HPDE6-E6E7 (cell line): ENCODE results near the gene SERGEF.

Source experiments
- DNase-seq: peaks from one replicate; pipeline ENCODE4 v3.0.0; 2011; ENCODE audit warnings: missing footprints; ENCODE audit errors: extremely low spot score

Gene SERGEF

DNA sequence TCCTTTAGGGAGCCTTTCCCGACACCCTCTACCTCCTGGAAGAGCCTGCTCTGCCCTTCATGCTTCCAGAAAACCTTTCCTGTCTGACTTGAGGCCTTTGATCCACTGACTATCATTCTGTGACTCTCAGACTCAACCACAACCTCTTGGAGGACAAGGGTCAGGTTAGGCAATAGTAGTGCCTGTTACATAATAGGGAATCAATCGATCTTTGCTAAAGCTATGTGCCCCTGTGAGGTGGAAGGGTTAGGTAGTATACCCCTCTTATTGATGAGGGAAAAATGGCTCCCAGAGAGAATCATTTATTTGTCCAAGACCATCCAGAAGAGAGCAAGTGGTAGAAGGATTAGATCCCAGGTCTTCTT lies 262.1 kb downstream of the SERGEF start:
- no peak for DNase-seq

DNA sequence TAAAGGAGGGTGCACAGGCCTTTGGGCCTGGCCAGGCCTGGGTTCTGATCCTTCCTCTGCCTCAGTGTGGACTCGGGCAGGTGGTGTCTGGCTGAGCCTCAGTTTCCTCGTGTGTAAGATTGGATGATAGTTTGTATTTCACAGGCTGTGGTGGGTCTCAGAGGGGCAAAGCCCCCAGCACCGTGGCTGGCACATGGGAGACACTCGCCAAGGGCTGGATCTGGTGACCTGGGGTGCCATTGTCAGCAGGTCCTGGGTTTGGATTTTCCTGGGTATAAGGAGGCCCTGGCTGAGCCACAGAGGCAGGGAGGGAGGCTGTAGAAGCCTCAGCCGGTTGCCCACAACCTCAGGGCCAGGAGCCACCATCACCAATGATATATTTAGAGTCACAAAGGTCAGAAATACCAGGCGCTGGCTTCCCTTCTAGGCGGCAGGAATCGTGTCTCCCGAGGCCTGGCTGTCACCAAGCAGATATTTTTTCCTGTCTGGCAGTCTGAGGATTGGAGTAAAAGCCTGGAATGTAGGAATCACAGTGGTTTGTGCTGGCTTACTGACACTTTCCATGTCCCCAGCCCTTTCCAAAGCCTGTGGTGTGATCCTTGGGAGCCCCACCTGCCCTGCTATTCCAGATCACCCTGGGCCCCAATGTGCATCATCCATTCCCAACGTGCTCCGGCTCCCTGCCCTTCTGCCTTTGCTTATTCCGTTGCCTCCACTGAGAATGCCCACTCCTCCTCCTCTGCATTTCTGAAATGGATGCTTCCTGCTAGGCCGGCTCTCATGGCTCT lies 262.6 kb downstream of the SERGEF start:
- DNase-seq: no peak

DNA sequence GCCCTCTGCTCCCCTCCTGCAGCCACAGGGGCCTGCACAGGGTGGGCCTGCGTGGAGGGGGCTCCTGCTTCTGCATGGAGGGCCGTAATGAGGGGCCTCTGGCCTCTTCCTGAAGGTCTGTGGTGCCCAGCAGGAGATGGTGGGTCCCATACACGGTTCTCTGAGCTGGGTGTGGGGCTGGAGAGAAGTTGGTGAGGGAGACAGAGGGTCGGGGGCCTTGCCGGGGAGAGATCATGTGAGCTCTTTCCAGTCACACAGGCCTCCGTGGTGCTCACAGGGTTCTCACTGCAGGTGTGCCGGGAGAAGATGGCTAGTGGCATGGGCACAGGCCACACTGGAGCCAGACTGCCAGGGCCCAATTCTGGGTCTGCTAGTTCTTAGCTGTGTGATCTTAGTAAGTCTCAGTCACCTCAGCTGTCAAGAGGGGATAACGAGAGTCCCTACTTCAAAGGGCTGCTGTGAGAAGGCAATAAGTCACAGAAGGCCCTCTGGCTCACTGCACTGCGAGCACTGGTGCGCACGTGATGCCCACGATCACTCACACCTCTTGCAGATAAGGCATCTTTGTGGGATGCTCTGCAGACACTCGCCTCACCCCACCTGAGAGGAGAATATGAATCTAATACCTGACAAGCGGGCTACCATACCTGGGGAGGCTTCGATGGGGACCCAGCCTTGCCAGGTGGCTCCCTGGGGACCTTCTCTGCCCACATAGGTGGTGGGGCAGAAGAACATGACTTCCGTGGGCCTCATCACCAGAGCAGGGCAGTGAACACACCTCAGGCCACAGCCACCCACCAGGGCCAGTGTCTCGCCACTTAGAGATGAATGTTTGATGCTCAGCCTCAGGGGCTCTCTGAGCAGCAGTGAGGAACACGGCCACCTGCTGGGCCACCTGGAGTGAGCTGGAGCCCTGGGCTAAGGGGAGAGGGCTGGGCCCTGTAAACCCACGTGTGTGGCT lies 263.8 kb downstream of the SERGEF start:
- no peak for DNase-seq

DNA sequence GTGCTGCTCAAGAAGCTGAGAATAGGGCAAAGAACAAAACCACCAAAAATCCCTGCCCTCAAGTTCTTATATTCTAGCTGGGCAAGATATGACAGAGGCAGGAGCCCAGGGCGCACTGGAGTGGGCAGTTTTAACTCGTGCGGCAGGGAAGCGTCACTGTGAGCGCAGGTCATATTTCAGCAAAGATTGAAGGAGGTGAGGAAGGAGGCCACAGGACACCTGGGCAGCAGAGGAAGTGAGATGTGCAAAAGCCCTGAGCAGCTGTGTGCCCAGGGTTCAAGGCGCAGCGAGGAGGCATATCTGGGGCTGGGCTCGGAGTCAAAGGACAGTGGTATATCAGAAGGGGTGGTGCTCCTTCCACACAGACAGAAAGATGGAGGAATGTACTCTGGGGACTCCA lies 264.8 kb downstream of the SERGEF start:
- no peak for DNase-seq

DNA sequence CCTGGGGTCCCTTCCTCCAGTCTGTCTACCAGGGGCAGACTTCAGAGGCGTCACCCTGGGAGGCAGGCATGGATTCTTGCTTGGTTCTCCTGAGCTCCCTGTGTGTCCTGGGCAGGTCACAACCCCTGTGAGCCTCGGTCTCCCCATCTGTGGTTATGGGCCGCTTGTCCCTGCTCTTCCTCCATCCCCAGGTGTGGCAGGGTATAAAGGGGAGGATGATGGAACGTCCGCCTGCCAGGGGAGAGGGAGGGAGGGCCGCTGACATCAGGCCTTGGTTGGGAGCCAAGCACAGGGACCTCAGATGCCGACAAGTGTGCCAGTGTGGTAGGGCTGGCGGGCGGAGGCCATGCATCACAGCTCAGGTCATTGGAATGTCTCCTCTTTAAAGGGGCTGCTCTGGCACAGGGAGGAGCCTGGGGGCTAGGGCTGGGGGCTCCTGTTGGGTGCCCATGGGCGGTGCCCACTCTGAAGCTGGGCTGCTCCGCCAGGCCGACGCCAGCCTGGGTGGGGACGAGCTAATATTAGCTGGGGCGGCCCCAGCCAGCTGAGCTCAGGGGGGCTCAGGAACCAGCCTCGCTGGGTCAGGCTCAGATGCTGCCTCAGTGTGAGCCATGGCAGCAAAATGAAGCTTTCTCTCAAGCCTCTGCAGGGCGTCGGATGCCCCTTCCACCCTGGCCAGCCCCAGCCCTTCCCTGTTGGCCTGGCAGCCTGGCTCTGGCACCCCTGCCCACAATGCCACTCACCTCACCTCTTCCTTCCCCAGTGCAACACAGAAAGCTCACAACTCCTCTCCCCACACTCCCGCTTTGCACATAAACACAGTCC lies 265.5 kb downstream of the SERGEF start:
- no peak for DNase-seq

DNA sequence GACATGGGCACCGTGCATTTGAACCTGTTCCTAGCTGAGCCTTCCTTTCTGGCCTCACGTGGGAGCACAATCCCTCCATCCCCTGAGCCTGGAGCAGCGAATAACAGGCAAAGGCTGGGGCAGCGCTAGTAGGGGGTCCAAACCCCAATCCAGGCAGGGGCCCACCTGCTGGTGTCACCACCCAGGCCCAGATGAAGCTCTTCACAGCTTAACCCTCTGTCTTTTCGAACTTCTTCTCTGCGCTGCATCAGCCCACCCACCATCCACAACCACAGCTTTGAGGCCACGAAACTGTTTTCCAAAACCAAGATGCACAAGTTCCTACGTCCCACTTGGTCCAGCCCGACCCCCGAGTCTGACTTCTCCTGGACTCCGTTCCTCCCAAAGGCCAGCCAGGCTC lies 266.8 kb downstream of the SERGEF start:
- DNase-seq: no peak

DNA sequence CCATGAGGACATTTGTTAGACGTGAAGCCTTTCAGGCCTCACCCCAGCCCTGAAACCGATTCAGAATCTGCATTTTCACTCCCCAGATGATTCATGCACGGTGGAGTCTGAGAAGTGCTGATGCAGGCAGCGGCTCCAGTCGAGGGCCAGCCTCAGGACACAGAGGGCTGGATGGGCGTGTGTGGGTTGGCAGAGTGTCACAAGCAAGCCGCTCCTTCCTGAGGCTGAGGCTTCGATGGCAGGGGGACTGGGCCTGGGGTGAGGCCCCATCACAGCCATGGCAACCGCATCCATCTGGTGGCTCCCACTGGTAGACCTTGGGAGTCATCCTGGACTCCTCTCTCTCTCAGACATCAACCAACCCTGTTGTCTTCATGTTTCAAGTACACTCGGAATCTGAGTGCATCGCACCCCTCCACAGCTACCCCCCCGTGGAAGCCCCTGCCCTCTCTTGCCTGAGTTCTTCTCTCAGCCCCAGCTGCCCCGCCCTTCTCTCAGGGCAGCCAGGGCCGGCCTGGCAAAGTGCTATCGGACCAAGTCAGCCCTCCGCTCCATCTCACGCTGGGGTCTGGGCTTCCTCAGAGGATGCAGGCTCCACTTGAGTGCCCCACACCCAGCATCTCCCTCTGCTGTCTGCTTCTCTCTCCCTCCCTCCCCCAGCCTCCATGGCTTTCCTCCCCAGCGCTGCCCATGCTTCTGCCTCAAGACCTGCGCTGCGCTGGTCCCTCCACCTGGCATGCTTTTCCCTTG lies 267.6 kb downstream of the SERGEF start:
- DNase-seq: no peak

DNA sequence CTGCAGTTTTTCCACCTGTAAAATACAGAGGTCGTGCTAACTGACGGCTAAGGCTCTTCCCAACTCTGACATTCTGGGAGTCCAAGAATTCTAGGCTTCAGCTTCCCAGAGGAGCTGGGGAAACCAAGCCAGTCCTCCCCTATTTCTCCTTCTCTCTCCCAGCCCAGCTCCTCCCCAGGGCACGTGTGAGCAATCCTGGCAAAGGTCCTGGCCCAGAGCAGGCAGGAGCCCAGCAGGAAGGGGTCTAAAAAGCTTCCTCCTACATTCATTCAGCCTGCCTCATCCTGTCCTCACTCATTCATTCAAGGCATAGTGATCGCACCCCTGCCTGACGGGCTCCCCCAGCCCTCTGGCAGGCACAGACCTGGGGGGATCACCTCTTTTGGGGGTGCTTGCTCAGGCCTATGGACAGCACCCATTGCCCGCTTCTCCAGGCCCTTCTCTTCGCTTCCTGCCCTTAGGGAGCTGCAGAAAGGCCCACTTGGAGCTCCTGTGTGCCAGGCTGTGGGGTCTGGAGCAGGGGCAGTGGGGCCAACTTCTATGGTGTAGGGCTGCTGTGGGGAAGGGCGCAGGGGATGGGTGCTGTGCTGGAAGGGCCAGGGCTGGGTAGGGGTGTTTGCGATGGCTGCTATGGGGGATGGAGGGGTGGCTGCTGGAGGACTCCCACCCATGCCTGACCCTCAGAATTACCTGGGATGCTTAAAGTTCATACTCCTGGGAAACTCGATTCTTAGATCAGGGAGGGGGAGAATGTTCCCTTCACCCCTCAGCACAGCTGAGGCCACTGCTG lies 268.5 kb downstream of the SERGEF start:
- DNase-seq: no peak

DNA sequence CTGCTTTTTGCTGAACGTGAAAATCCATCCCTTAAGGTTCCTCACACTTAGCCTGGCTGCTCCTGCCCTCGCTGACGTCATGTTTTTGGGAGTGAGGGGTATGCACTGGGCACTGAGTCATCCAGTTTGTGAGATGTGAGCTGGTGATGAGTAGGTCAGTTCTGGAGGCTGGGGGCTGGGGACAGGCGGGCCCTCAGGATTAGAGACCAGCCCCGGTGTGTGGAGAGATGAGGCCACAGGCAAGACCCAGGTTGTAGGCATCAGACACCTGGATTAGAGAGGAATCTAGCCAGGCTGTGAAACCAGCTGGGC lies 269.1 kb downstream of the SERGEF start:
- no peak for DNase-seq

DNA sequence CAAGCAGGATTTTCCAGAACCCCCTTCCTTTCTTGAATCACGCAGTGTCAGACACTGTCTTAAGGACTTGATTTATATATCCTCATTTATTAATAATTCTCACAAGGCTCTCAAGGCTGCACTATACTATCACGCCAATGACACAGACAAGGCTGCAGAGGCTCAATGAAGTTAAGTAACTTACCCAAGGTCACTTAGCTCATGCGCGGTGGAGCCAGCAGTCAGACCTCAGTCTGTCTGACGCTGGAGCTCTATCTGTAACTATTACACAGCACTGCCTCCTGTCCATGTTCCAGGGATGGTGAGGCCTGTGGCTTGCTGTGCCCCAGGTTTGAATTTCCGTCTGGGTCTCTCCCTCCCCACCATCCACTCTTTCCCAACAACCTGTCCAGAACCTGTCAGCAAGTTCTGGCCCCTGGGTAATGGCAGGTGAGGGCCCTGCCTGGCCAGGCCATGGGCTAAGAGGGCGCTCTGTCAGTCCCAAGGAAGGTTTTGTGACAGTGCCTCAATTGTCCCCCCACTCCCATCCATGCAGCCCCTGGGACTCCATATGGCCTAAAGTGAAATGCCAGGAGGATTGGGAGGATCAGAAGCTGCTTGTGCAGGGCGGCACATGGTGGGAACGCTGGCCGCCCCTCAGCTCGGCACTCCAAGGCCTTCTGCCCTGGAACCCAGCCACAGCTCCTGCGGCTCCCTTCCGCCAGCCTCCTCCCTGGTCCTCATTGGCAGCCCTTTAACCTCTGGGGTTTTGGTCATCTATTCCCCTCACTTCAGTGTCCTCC lies 269.6 kb downstream of the SERGEF start:
- DNase-seq: no peak

DNA sequence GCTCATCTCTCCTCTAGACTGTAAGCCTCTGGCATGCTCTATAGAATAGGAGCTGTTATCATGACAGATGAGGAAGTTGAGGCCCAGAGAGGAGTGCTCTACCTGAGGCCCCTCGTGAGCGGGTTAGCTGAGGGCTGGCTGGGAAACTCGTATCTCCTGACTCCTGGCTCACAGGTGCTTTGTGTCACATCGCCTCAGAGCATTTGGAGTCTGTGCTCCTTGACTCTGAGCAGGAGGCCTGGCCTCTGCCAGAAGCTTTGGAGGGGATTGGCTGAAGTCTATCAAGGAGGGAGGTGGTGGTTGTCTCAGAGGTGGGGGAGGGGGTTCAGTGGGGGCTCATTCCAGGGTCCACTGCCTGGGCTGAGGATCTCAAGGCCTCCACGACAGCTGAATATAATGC lies 270.8 kb downstream of the SERGEF start:
- DNase-seq: no peak

DNA sequence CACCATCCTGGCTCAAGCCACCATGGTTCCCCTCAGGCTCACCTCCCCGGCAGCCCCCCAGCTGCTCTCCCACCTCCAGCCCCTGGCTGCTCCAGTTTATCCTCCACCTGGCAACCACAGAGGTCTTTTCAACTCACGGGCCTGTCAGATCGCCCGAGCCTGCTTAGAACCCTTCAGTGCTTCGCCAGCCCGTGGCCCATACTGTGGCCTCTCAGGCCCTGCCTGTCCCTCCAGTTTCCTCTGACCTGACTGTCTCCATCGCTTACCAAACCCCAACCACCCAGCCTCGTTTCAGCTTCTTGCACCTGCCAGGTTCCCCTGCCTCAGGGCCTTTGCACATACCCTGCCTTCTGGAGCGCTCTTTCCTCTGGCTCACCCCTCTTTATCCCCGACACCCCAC lies 271.4 kb downstream of the SERGEF start:
- DNase-seq: no peak

DNA sequence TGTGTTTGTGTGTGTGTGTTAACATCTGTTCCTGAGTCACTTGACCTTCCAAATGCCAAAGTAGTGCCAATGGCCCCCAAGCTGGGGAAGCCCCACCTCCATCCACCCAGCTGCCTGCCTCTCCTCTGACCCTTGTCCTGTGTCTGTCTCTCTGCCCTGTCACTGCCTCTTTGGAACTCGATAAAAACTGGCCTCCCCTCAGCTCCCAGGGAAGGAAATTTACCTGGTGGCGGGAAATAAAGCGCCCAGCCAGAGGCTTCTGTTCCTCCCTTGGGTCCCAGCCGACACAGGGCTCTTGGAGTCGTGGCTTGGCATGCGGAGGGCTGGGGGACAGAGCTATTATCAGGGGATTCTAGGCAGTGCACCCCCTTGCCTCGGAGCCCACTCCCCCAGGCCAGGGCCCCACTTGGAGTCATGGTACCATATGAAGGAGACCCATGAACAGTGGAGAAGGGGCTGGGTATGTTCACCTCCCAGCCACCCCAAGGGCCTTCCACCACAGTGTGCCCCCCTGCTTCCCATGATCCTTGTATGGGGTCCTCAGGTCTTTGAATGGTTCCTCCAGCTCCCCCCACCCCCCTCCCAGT lies 272.1 kb downstream of the SERGEF start:
- no peak for DNase-seq

DNA sequence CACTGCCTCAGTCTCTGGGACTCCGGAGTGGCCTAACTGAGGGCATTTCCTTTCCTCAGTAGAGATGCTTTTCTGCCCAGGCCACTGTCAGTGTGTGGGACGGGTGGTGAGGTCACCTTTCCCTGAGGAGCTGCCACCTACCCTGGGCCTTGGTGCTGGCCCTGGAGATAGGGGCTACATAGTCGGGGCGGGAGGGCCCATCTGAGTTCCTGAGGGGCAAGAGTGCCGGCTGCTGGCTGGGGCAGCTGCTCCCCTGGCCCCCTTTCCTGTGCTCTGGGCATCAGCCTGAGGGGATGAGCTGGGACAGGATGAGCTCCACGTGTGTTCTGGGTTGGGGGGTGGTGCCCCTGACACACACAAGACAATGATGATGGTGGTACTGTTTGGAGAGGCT lies 272.9 kb downstream of the SERGEF start:
- DNase-seq: no peak

DNA sequence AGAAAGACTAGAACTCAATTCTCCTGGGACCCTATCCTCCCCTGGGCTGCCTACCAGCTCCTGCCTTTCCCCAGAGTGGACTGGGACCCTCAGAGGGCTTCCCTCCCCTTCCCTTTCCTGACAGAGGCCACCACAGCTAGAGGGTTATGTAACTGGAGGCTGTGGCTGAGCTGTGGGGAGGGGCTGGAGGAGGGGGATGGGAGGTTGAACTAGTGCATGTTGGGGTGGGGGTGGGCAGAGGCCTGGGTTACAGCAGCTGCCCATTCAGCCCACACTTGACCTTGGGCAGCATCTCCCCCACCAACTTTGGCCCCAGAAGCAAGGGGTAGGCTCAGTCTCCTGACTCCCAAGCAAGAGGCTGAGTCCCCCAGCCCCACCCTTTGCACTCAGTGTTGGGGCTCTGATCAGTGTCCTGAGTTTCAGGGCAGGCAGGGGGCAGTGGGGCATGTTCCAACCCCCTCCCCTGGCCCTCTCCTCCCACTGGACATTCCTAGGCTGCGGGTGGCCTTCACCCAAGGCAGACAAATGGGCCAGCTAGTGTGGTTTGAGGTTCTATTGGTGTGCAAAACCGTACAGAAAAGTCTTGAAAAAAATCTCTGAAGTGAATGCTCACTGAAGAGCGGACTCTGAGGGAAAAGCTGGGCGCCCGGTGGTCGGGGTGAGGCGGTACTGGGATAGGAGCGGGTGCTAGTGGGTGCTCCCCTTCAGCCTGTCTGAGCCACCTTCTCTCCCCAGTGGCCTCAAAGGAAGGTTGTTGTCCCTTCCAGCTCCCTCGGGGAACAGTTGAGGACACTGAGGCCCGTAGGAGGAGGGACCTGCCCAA lies 274.5 kb downstream of the SERGEF start:
- DNase-seq: no peak
